Activated naive CD8-positive, alpha-beta T cell treated with anti-CD3 and anti-CD28 coated beads, Interleukin-2, amount 10 ng/mL, durations not matched to agents 7 days and 5 days (primary cell): ENCODE results near the gene GPATCH2L. TPM values are rescaled to one million over a fixed set of nuclear protein-coding genes. Genes with fewer than 3 reads are reported as not detected.

Source experiments
- ATAC-seq: fragments of 150-1000 bp; cut with Tn5 transposase; one replicate; pipeline ENCODE4 v1.10.0; 2021; ENCODE audit warnings: low read depth, moderate library complexity
- POLR2A ChIA-PET: fragments of 350-600 bp; sonication (Branson Sonifier 250); formaldehyde crosslinking; loops from one replicate; lab custom pipeline; 2021; ENCODE audit warnings: antibody characterized with exemption; lab: Charles Lee
- DNase-seq: peaks from one replicate; pipeline ENCODE4 v3.0.0; 2021
- H3K27ac Mint-ChIP-seq: one replicate; pipeline ENCODE4 v1.8.0; 2022; ENCODE audit warnings: mild to moderate bottlenecking, mixed read lengths
- H3K27me3 Mint-ChIP-seq: one replicate; pipeline ENCODE4 v1.8.0; 2022; ENCODE audit warnings: mild to moderate bottlenecking, moderate library complexity, mixed read lengths
- H3K36me3 Mint-ChIP-seq: one replicate; pipeline ENCODE4 v1.8.0; 2021; ENCODE audit warnings: mild to moderate bottlenecking, mixed read lengths
- H3K4me1 Mint-ChIP-seq: one replicate; pipeline ENCODE4 v1.8.0; 2021; ENCODE audit warnings: mixed read lengths
- H3K4me3 Mint-ChIP-seq: one replicate; pipeline ENCODE4 v1.8.0; 2022; ENCODE audit warnings: mild to moderate bottlenecking, moderate library complexity, mixed read lengths
- H3K9me3 Mint-ChIP-seq: one replicate; pipeline ENCODE4 v1.8.0; 2021; ENCODE audit warnings: mixed read lengths
- total RNA-seq, 2 experiments: library from RNA; stranded (reverse); gene quantifications; one replicate each; pipeline ENCODE4 v1.2.3, GENCODE V29; 2021

Gene GPATCH2L
- total RNA-seq, 2 experiments from 2014 or later = 61.6 to 61.9 TPM

DNA sequence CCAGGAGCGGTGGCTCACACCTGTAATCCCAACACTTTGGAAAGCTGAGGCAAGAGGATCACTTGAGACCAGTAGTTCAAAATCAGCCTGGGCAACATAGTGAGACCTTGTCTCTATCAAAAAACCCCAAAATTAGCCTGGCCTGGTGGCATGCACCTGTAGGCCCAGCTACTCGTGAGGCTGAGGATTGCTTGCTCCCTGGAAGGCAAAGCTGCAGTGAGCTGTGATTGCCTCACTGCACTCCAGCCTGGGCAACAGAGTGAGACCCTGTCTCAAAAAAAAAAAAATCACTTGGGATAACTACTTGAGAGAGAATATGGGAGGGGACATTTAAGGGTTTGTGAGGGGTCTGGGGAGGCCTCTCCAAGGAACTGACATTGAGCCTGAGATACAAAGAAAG, 109.0 kb downstream of the GPATCH2L start:
- Mint-ChIP-seq H3K27me3 (peaks cover 3% of the 10 kb centered on the region), H3K27ac (no peak overlapping the region), H3K9me3 (no peaks in the 10 kb centered on the region), H3K4me1 (peaks cover 5% of the 10 kb centered on the region), H3K36me3 (no peaks in the 10 kb centered on the region), H3K4me3 (no peak overlapping the region)
- DNase-seq = no peak
- POLR2A ChIA-PET = no interaction called here
- no peak for ATAC-seq

DNA sequence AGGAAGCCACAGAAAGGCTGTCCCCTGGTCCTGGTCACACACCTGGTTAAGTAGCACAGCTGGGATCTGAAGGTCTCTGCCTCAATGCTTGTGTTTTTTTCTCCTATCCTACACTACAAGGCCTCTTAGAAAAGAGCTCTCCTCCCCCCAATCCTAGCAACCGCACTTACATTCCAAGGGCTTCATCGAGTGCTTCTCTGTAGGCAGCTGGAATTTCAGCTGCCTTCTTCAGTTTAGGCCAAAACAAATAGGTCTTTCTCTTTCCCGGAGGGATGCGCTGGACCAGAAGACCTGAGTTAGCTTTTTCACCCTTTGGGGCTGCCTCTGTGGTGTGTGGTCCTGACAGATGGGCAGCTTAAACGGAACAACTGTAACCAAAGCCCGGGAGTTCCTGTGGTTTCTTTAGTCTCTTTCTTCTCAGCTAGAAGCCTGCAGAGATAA, 109.7 kb downstream of the GPATCH2L start:
- Mint-ChIP-seq H3K27me3 (peaks cover 3% of the 10 kb centered on the region), H3K27ac (no peak overlapping the region), H3K9me3 (no peaks in the 10 kb centered on the region), H3K36me3 (no peaks in the 10 kb centered on the region), H3K4me3 (no peak overlapping the region), H3K4me1 (peaks cover 5% of the 10 kb centered on the region)
- POLR2A ChIA-PET = no interaction called here
- no peak for DNase-seq
- no peak for ATAC-seq

DNA sequence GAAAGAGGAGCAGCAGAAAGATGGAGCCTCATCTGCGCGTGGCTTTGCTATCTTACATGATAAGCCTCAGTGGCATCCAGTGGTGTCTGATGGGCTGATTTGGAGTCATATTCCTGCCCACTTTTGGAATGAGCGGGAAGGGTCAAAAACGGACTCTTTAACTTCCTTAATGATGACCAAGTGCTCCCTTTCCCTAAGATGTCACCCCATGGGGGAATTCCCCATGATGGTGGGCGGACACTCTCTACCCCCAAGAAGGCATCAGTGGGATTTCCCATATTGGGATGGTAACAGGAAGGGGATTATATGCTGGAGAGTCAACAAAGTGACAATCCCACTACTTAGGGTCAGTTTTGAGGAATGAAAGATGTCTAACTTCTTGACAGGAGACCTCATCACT, 110.9 kb downstream of the GPATCH2L start:
- Mint-ChIP-seq H3K4me3 (no peak overlapping the region), H3K36me3 (no peaks in the 10 kb centered on the region), H3K9me3 (no peaks in the 10 kb centered on the region), H3K4me1 (peaks cover 5% of the 10 kb centered on the region), H3K27ac (no peak overlapping the region), H3K27me3 (peaks cover 3% of the 10 kb centered on the region)
- POLR2A ChIA-PET = no interaction called here
- DNase-seq = no peak
- no peak for ATAC-seq

Other genes starting within 250 kb of the GPATCH2L start
- 1 to 10 TPM; 3.3 to 3.5 TPM for gene TGFB3, start 169.9 kb upstream of the GPATCH2L start, total RNA-seq
- 1 to 10 TPM; 8.0 to 8.2 TPM for gene IFT43, start 166.2 kb upstream of the GPATCH2L start, total RNA-seq
- gene ESRRB, start 224.2 kb downstream of the GPATCH2L start, total RNA-seq = under 1 TPM in 1 of 2 experiments, not detected in 1; 0.14 TPM